Superior temporal gyrus (tissue), 1 donor: ENCODE measurements around the gene CNST.
"Not testable (repeated sequence)": the region's sequence is repeated elsewhere in the genome, so short reads cannot be mapped to it uniquely, and the experiment has no call there.

ENCODE experiments used
- DNase-seq: peaks from one replicate; pipeline ENCODE4 v3.0.0-alpha.2; 2016; ENCODE audit errors: extremely low spot score

The CNST gene

DNA sequence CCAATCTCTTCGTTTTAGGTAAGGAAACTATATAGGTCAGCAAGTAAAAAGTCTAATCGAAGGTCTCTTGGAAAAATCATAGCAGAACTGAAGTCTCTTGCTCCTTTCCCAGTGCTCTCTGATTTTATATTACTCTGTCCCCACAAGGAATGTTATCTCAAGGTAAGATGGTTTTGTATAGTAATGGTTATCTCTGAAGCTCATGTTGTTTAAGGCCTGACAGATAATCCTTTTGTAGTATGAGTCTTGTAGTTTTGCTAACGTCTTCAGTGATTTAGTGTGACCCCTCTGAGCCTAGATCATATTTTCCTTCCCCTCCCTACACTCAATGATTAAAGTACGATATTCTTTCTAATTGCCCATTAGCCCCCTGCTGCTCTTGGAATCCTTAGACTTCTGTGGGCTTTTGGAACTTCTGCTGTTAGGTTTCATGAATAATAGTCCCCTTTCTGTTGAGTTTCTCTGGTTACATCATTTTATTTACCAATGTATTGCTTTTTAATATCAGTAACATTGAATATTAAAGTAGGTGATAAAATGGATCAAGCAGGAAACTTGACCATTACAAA lies 52.1 kb downstream of the CNST start:
- DNase-seq, result no peak

DNA sequence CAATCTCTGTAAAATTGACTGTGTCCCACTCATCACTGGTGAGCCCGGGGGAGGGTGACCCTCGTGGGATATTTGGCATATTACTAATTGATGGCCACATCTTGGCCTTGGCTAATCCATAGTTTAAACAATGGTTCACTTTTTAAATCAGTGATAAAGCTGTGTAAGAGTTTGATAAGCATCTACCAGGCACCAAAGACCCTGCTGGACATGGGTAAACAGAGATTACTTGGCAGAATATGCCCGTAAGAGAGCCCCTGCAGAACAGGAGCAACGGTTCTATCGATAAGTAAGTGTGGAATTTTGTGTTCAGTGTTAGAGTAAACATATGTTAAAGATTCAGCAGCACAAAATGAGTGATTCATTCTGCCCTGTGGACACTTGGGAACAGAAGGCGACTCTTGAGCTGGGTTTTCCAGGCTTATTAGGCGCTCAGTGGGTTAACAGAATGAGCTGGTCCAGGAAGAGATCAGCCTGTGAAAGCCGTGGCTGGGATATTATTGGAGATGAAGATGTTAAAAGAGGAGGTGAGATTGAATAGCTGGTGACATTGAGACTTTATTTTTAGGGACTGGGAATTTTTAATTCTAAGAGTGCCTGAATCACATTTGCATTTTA lies 55.9 kb downstream of the CNST start:
- no peak for DNase-seq

DNA sequence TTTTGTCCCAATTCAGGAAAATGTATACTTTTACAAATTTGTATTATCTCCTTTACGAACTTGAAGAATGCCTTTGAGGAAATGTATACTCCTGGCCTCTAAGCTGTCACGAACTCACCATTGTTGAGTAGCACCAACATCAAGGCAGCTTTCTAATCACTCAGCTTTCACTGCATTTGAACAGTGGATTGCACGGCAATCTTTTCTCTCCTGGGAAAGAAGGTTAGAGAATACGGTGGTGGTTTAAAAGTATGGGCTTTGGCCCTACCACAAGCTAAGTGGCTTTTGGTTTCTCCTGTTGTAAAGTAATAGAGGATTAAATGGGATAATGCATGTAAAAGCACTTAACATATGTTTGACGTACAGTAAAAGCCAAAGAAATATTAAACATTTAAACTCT lies 57.8 kb downstream of the CNST start:
- DNase-seq, result no peak

DNA sequence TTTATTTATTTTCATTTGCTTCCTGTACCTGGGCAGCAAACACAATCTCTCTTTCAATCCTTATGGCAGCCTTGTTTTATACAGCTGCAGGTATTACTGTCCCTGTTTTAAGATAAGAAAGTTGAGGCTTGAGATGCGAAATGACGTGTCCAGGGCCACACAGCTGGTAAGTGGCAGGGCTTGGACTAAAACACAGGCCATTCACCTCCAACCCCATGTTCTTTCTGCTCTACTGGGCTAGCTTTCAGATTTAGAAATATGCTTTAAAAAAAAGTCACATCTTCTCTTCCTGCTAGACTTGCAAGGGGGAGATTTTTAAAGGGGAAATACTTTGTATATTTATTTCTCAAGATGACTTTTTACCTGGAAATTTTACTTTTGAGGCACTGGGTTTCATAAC lies 62.8 kb downstream of the CNST start:
- DNase-seq, result no peak

DNA sequence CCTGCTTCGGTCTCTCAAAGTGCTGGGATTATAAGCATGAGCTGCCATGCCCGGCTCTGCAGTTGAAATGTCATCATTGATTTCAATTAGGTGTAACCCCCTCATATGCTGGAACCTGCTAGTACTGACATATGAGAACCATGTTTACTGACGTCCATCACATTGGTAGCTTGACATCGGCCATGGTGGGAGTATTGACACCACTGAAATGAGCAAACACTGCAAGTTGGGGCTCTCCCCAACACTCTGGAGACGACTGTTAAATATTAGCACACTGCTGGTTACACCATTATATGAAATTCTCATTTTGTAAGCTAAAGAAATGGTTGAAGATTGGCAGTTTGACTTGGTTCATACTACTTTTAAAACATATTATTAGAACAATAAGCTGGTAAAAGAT lies 63.7 kb downstream of the CNST start:
- DNase-seq, result no peak

DNA sequence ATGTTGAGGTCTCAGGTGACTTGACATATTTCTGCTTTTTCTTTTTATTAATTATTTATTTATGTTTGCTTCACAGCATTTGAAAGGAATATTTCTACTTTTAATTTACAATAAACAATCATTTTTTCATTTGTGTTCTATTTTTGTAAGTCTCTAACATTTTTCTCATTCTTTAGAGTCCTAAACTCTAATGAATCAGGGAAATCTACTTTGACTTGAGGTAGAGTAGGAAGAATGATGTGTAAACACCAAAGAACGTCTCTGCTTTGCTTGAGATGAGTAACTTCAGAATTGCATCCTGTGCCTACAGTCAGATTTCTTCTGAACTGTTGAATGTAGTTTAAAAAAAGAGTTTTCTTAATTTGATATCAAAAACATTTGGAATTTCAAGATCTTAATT lies 65.2 kb downstream of the CNST start:
- no peak for DNase-seq

DNA sequence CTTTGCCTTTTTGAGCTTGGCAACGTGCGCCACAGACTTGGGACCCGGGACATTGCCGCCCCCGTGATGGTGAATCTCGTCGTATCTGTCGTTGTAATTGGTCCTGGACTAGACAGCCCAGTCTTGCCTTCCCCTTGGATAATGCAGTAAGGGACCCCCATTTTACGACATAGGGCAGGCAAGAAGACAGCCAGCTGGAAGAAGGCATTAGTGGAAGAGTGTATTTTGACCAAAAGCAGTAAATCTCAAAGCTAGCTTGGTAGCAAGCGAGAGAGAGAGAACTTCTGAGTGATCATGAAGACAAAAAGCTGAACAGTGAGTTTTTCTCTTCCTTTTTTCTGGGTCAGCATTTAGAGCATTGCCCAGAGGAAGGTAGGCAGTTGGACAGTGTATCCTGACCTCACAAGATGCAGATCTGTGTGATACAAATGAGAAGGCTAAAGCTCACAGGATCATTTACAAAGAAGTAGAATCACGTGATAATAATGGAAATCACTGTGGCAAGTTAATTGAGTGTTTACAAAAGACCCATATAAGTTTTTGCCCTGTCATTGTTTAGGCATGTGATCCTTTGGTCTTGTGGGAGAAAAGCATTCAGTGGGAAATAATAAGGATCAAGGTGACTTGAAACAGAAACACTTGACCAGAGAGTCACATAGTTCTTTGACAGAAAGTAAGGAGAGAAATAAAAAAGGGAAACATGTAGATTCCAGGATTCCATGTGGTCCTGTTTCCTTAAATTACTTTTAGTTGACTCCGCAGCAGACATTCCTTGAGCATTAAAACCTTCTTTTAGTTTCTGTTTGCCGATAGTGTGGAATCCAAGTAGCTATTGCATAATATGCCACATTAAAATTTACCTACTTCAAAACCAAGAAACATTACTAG lies 66.3 kb downstream of the CNST start:
- no peak for DNase-seq

DNA sequence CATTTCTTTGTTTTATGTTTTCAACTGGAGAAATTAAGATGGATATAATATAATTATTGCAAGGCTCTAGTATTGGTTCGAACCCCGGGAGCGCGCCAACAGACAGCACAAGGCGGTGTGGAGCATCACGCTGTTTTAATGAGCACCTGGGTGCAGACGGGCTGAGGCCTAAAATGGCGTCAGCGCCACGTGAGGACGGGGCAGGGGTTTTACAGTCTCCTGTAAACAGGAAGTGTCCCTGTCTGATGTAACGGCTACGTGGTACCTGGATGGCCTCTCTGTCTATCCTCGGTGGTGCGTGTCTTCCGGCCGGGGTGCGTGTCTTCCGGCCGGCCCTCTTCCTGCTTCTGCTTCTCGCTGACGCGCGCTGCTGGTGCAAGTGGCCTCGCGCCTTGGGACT lies 68.4 kb downstream of the CNST start:
- not testable (repeated sequence) for DNase-seq

DNA sequence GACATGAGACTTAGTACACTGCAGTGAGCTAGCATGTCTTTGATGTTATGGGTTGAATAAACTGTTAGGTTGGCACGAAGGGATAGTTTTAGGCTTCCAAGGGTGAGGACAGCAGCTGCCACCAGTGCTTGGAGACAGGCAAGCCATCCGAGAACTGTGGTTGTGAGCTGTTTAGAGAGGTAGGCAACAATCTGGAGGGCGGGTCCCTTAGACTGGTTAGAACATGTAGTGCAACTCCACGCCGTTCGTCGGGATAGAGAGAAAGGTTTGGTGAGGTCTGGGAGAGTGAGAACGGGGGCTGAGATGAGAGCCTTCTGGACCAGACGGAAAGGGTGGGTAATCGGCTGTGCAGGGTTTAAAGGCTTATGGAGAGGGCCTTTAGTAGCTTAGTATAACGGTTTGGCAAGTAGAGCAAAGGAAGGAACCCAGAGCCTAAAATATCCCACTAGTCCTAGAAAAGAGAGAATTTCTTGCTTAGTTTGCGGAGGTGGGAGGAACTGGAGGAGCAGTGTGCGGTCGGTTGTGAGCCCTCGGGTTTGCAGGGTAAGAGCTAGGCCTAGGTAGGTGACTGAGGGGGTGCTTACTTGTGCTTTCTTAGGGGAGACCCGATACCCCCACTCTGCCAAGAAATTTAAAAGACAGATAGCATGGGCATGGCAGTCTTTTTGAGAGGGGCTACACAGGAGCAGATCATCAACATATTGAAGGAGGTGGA lies 72.8 kb downstream of the CNST start:
- DNase-seq, result no peak

DNA sequence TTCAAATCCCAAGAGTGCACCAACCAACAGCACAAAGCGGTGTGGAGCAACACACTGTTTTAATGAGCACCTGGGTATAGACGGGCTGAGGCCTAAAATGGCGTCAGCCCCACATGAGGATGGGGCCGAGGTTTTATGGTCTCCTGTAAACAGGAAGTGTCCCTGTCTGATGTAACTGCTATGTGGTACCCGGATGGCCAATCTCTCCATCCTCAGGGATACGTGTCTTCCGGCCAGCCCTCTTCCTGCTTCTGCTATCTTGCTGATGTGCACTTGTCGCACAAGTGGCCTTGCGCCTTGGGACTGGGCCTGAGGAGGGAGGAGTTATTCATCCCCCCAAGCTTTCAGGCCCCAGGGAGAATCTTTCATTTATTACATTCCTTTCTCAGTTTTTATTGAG lies 73.5 kb downstream of the CNST start:
- DNase-seq, result no peak

DNA sequence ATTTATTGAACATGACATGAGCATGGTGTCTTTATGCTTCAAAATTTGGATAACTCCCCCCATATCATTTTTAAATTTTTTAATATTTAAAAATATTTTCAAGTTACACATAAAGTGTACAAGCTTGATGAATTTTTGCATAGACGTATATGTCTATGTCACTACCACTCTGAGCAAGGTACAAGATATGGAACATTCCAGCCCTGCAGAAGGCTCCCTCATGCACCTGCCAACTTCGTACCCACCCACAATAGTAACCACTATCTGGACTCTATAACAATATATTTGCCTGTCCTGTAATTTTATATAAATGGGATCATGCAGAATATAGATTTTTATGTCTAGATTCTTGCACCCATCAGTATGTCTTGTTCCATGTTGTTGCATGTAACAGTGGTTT lies 74.5 kb downstream of the CNST start:
- DNase-seq, result no peak

DNA sequence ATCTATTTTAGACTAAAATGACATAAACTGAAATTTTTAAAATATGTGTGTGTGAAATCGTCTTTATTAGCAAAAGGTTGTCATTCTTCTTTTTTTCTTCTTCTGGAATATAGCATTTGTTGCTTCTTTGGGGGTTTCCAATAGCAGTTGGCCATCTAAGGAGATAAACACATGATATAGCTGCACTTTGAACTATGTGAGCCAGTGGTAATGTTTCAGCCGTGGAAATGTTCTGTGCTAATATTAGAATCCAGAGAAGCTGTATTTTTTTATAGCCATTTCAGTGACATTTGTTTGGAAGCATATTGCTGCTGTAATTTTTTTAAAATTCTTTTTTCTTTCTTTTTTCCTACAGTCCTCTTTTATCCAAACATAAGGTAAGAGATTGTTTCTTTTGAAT lies 75.1 kb downstream of the CNST start:
- no peak for DNase-seq

DNA sequence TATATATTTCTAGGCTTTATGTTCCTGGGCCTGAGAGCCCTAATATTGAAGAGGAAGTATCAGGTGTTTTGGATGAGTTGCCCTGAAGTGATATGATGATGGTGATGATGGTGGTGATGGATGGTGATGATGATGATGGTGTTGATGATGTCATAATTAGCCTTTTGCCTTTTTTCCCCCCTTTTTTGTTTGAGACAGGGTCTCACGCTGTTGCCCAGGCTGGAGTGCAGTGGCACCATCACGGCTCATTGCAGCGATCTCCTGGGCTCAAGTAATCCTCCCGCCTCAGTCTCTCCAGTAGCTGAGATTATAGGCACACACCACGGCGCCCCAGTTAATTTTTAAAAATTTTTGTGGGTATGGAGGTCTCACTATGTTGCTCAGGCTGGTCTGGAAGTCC lies 76.5 kb downstream of the CNST start:
- no peak for DNase-seq

DNA sequence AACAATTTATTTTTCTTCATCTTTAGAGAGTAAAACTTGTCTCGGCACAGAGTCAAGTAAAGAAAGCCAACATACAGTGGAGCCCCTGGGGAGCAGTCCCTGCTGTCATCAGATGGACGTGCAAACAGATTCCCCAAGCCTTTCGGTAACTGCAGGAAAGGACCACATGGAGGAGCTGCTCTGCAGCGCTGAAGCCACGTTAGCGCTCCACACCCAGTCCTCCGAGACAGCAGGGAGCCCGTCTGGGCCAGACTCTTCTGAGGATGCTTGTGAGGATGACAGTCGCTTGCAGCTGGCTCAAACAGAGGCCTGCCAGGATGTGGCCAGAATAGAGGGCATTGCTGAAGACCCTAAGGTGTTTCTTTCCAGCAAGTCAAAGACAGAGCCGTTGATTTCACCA lies 80.9 kb downstream of the CNST start:
- DNase-seq, result peak; percentile 76

DNA sequence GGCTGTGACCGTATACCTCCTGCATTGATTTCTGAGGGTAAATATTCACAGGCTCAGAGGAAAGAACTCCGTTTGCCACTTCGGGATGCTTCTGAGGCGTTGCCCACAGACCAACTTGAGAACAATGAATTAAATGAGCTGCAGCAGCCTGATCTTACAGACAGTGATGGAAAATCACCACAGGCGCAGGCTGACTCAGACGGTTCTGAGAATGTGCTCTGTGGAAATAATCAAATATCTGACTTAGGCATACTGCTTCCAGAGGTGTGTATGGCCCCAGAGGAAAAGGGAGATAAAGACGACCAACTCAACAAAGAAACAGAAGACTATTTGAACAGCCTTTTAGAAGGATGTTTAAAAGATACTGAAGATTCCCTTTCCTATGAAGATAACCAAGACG lies 81.3 kb downstream of the CNST start:
- no peak for DNase-seq

DNA sequence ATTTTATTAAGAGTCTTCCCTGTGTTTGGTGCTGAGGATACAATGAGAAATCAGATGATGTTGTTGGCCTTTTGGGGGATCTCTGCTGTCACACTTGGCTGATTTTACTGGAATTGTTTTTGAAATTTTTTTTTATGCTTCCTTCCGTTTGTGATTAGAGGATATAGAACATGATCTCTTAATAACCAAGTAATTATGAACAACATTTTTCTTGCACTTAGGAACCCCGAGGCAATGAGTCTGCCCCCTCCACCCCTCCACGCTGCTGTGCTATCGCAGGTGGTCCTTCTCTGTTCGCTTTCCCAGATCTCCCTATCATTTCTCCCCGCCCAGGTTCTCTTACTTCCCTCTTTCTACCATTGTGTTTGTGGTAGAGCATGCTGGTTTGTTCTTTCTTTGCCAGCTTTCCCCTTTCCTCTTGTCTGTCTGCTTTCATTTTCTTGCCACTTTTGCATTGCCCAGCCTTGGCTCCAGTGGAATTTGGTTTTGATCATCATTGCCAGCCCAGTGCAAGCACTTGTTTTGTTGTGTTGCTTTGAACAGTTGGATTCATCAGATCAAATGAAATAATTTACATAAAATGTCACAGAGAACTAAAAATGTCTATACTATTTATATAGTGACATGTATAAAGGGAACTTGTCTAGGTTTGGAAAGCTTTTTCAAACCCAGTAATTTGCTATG lies 84.9 kb downstream of the CNST start:
- no peak for DNase-seq

DNA sequence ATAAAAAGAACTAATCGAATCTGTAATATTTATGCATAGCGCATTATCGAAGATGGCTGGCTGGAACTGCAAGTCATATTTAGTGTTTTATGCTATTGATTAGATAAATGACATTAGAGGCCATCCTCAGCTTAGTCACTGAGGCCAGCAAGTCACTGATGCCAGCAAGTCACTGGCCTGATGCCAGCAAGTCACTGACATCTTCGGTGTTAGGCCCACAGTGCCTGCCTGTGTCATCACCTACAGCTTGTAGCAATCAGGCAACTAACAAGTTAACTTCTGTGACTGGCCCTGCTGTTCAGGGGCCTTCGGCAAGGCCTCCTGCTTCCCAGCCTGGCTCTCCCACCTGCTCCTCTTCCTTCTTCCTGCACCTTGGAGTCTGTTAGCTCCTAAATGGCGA lies 92.3 kb downstream of the CNST start:
- no peak for DNase-seq

DNA sequence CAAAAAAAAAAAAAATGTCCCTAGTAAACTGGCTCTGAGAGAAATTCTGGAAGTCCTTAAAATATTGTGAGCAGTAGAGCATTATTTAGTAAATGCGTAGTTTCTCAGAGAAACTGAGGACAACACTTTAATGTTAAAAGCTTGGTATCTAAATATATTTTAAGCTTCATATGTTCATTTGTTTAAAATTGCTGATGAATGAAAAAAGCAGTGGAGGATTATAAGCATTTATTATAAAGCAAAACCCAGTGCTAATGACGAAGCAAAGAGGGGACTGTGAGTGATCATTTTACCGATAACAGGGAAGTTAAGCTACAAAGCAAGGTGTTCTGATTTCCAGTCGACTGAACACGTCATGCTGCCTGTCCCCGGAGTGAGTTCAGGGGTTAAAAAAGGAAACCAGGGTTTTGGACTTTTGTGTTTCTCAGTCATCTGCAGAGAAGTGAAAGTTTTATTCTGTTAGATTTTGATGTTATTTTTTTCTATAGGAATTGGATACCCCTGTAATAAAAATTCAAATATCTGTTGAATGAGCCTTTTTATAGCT lies 93.4 kb downstream of the CNST start:
- DNase-seq, result no peak

DNA sequence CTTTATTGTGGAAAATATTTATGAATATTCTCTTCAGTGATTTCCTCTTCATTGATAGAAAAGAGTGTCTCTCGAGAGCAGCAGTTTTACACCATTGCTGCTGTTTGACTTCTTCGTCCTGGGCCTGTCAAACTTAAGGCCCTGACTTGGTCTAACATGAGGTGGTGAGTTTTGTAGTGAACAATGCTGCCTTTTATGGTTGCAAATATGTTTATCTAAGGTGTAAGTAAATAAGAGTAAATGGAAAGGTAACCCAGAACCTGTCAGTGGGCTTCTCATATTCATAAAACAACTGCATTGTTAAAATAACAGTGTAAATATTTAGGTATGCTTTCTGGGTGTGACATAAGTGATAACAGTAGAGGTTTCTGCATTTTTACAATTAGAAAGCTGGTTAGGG lies 95.2 kb downstream of the CNST start:
- no peak for DNase-seq

DNA sequence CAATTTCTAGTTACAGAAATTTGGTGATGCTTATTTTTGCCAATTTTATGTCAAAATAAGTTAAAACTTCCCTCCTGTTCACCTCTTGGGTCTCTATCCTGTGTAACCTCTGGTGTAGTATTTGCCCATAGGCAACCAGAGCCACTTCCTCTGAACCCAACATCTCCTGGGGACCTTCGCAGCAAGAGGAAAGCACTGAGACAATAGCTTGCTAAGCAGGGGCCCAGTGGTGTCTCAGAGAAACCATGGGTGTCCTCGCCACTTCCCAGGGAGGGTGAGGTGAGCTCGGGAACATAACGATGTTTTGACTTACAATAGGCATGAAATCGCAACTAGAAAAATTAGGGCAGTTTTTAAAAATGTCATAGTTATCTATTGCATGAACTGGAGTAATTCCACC lies 101.5 kb downstream of the CNST start:
- no peak for DNase-seq

DNA sequence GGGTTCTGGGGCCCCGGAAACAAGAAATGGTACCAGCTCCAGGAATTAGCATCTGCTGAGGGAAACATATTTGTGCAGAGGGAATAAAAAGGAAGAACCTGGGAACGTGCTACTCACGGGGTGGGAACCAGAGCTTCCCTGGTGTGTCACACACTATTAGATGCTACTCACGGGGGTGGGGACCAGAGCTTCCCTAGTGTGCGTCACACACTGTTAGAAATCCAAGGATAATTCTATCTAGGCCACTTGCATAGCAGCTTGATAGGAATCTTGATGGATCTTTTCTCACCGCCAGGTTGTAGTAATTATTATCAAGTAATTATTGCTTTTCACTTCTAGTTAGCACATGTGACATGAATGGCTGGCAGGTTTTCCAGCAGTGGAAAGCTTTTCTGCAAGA lies 103.4 kb downstream of the CNST start:
- DNase-seq, result no peak

DNA sequence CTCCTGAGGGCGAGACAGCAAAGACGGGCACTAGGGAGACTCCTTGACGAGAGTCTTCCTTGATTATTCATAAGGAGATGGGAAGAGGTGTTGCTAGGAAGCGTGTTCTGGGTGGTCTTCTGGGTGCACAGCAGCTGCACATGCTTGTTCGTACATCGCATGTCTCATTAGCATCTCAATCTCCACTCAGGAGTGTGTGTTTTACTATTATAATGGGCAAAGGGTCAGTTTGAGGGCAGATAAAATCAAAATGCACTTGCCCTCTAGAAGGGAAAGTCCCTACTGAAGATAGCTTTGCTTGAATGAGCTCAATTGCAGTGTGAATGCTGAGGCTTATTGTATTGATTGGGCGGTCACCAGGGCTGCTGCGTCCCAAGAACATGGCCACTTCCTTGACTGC lies 107.8 kb downstream of the CNST start:
- no peak for DNase-seq
